B cell (primary cell): Measurements from ENCODE around the gene FKBP9. TPM values are rescaled to one million over a fixed set of nuclear protein-coding genes. Genes with fewer than 3 reads are reported as not detected.
A peak's percentile ranks its signal among the peaks of the same experiment; 100 is the strongest.

Experiments used
- ATAC-seq: fragments of 200-7000 bp; cut with Tn5 transposase; one replicate; pipeline ENCODE4 v1.10.0; 2021; ENCODE audit warnings: low read depth, mild to moderate bottlenecking, moderate number of reproducible peaks, moderate library complexity
- CTCF ChIA-PET: fragments of 350-600 bp; sonication (Branson Sonifier 250); formaldehyde crosslinking; loops from one replicate; lab custom pipeline; 2021; ENCODE audit warnings: antibody characterized with exemption, inconsistent platforms; lab: Charles Lee
- POLR2A ChIA-PET: fragments of 350-600 bp; sonication (Branson Sonifier 250); formaldehyde crosslinking; loops from one replicate; lab custom pipeline; 2021; ENCODE audit warnings: antibody characterized with exemption; lab: Charles Lee
- DNase-seq: peaks from one replicate; pipeline ENCODE4 v3.0.0; 2013
- H2AFZ ChIP-seq: 2 replicates; pipeline ENCODE4 v1.6.1; 2012; ENCODE audit warnings: mild to moderate bottlenecking, low read depth, low read length; ENCODE audit not compliant: insufficient read depth, poor library complexity, severe bottlenecking
- H3K27ac ChIP-seq, 2 donors: 1 replicate in 1 of 2; 2 replicates in 1 of 2; pipeline ENCODE4 v1.5.1; 2012 to 2013; ENCODE audit warnings: low read length in 2 of 2, mild to moderate bottlenecking in 2 of 2, moderate library complexity in 1 of 2
- H3K27me3 ChIP-seq, 4 experiments: fragments of 200-600 bp in 1 of 4; sonication (generic) in 1 of 4; replicated peaks in 1 of 4; 1 replicate in 2 of 4; 2 replicates in 2 of 4; pipeline versions ENCODE4 v1.6.1 to v1.7.0; 2013 to 2016; ENCODE audit warnings: low read length in 3 of 4, mild to moderate bottlenecking in 2 of 4, mixed read lengths in 1 of 4, moderate library complexity in 1 of 4; ENCODE audit not compliant: insufficient read depth in 4 of 4, control insufficient read depth in 3 of 4; ENCODE audit errors: control extremely low read depth in 1 of 4
- H3K36me3 ChIP-seq, 2 experiments: replicated peaks in 1 of 2; 1 replicate in 1 of 2; 2 replicates in 1 of 2; pipeline versions ENCODE4 v1.6.1 to v1.7.1; 2013; ENCODE audit warnings: low read length in 1 of 2; ENCODE audit not compliant: insufficient read depth in 2 of 2, control insufficient read depth in 1 of 2; ENCODE audit errors: control extremely low read depth in 1 of 2, extremely low read depth in 1 of 2
- H3K4me1 ChIP-seq, 2 donors: fragments of 200-600 bp in 1 of 2; sonication (generic) in 1 of 2; 1 replicate in 1 of 2; 2 replicates in 1 of 2; pipeline versions ENCODE4 v1.5.1 to v1.6.1; 2013 to 2017; ENCODE audit warnings: low read length in 2 of 2; ENCODE audit not compliant: control insufficient read depth in 2 of 2, insufficient read depth in 2 of 2
- H3K4me2 ChIP-seq: replicated peaks from 2 replicates; pipeline ENCODE3; 2012; ENCODE audit warnings: mild to moderate bottlenecking, low read depth, low read length; ENCODE audit not compliant: poor library complexity, severe bottlenecking
- H3K4me3 ChIP-seq, 5 experiments: fragments of 200-600 bp in 1 of 5; sonication (generic) in 1 of 5; 1 replicate in 3 of 5; 2 replicates in 2 of 5; pipeline versions ENCODE4 v1.5.1 to v1.7.0; 2011 to 2016; ENCODE audit warnings: low read length in 4 of 5, mild to moderate bottlenecking in 4 of 5, low read depth in 2 of 5, control low read depth in 1 of 5, moderate library complexity in 1 of 5; ENCODE audit not compliant: insufficient read depth in 1 of 5; ENCODE audit errors: control extremely low read depth in 1 of 5, extremely low read depth in 1 of 5
- H3K79me2 ChIP-seq: fragments of 200-600 bp; sonication (generic); one replicate; pipeline ENCODE4 v1.6.0; 2016; ENCODE audit warnings: low read length; ENCODE audit not compliant: control insufficient read depth, insufficient read depth
- H3K9ac ChIP-seq: fragments of 200-600 bp; sonication (generic); 2 replicates; pipeline ENCODE4 v1.6.1; 2017; ENCODE audit warnings: mild to moderate bottlenecking, low read length, moderate library complexity
- H3K9me3 ChIP-seq, 3 donors: one replicate each; pipeline versions ENCODE4 v1.6.1 to v1.7.1; 2013; ENCODE audit warnings: low read length in 2 of 3; ENCODE audit not compliant: control insufficient read depth in 2 of 3, insufficient read depth in 1 of 3; ENCODE audit errors: control extremely low read depth in 1 of 3
- H4K20me1 ChIP-seq: 2 replicates; pipeline ENCODE4 v1.6.0; 2012; ENCODE audit warnings: mild to moderate bottlenecking, low read length; ENCODE audit not compliant: insufficient read depth, control insufficient read depth, poor library complexity, severe bottlenecking
- H3K27ac Mint-ChIP-seq: one replicate; pipeline ENCODE4 v1.8.0; 2021; ENCODE audit warnings: mixed read lengths
- H3K27me3 Mint-ChIP-seq: one replicate; pipeline ENCODE4 v1.8.0; 2021; ENCODE audit warnings: mixed read lengths
- H3K4me1 Mint-ChIP-seq: one replicate; pipeline ENCODE4 v1.8.0; 2021; ENCODE audit warnings: mixed read lengths
- H3K4me3 Mint-ChIP-seq: one replicate; pipeline ENCODE4 v1.8.0; 2021; ENCODE audit warnings: mixed read lengths
- H3K9me3 Mint-ChIP-seq: one replicate; pipeline ENCODE4 v1.8.0; 2022; ENCODE audit warnings: mixed read lengths; ENCODE audit not compliant: insufficient read depth
- EZH2 ChIP-seq: IDR thresholded peaks from 2 replicates; pipeline ENCODE4 v1.6.1; 2012; ENCODE audit warnings: borderline replicate concordance, low read depth, mild to moderate bottlenecking, moderate library complexity, low read length; ENCODE audit not compliant: insufficient read depth, poor library complexity, severe bottlenecking
- WGBS: methylation state at CpG from one replicate; pipeline ENCODE4 v1.1.5; 2013; ENCODE audit warnings: missing lambda C conversion rate; ENCODE audit not compliant: insufficient coverage; 5-methylcytosine and 5-hydroxymethylcytosine counted together
- intact Hi-C: fragments of 100-400 bp; cut with micrococcal nuclease; formaldehyde crosslinking; loops from one replicate; pipeline ENCODE4 v1.10.0; 2022
- polyA plus RNA-seq: library from polyadenylated mRNA; depleted of rRNA; stranded (reverse); fragments of >200 nt; gene quantifications from 2 replicates; pipeline ENCODE4 v1.2.3, GENCODE V29; 2012
- total RNA-seq, 2 donors: library from RNA; stranded (reverse); fragments of 120-200 nt in 1 of 2; gene quantifications; 1 replicate in 1 of 2; 2 replicates in 1 of 2; pipeline versions ENCODE4 v1.2.3 to v1.2.4, GENCODE V29; 2013 to 2022
- TF ChIP-seq, protein P1 (sequence below): fragments of 200-600 bp; IDR thresholded peaks from one replicate; pipeline ENCODE4 v1.8.0; 2022; ENCODE audit warnings: antibody characterized with exemption, mild to moderate bottlenecking

The FKBP9 gene
- total and polyA plus RNA-seq, 2 donors (not counting 1 experiment from before 2014, with no cell fraction given), result 0.52 to 0.98 TPM

DNA sequence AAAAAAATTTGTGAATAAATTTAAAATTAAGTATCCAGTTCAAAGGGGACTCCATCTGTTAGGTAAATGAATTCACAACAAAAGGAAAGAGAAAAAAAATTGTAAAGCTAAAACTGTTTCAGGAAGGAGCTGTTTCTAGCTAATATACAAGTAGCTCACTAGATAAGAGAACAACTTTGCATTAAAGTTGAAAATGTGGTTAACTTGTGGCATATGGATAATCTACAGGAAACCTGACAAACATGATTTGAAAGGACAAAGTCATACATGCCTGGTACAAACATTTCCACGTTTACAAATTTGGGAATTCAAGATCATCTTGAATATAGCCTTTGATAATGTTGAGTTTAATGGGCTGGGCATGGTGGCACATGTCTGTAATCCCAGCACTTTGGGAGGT is 96.5 kb downstream of the FKBP9 start:
- ATAC-seq (no peak), DNase-seq (no peak)
- Mint-ChIP-seq H3K27me3 (no peaks in the 10 kb centered on the region), H3K27ac (peak overlapping the region; percentile 56), H3K9me3 (no peaks in the 10 kb centered on the region), H3K4me1 (peaks cover 61% of the 10 kb centered on the region), H3K4me3 (no peak overlapping the region)
- intact Hi-C loops, result loop anchor here (2.0 to 10.0 kb wide), 3 partner anchors 13 to 359 kb away; no protein-coding TSS in a partner anchor
- WGBS, result no CpG with 5 or more reads among the region's 1 CpG
- Histone ChIP-seq H3K79me2 (peaks cover 94% of the 10 kb centered on the region), H3K9me3 (no peaks in the 10 kb centered on the region), H3K9ac (no peak overlapping the region), H3K36me3 (peaks cover 0 to 7% of the 10 kb centered on the region in 2 experiments), H3K27me3 (no peaks in the 10 kb centered on the region), H3K4me3 (no peak overlapping the region), H3K27ac (peak overlapping the region in 1 of 2 donors; percentile 83), H2AFZ (no peak overlapping the region), H3K4me1 (peaks cover 32 to 40% of the 10 kb centered on the region in 2 donors), H3K4me2 (no peak overlapping the region), H4K20me1 (peaks cover 49% of the 10 kb centered on the region)
- ChIA-PET POLR2A (interaction anchor here (0.6 kb wide), 1 partner anchor 14 kb away, joined by 3 read pairs; no protein-coding TSS in a partner anchor), CTCF (interaction anchor here (0.6 to 4.4 kb wide), 8 partner anchors 9 to 207 kb away, joined by 3 to 19 read pairs (median 7); partner anchors contain the start of genes FKBP9, NT5C3A and RP9)
- TF ChIP-seq EZH2, result no peak
- TF ChIP-seq, protein P1, sequence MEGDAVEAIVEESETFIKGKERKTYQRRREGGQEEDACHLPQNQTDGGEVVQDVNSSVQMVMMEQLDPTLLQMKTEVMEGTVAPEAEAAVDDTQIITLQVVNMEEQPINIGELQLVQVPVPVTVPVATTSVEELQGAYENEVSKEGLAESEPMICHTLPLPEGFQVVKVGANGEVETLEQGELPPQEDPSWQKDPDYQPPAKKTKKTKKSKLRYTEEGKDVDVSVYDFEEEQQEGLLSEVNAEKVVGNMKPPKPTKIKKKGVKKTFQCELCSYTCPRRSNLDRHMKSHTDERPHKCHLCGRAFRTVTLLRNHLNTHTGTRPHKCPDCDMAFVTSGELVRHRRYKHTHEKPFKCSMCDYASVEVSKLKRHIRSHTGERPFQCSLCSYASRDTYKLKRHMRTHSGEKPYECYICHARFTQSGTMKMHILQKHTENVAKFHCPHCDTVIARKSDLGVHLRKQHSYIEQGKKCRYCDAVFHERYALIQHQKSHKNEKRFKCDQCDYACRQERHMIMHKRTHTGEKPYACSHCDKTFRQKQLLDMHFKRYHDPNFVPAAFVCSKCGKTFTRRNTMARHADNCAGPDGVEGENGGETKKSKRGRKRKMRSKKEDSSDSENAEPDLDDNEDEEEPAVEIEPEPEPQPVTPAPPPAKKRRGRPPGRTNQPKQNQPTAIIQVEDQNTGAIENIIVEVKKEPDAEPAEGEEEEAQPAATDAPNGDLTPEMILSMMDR, result no peak

DNA sequence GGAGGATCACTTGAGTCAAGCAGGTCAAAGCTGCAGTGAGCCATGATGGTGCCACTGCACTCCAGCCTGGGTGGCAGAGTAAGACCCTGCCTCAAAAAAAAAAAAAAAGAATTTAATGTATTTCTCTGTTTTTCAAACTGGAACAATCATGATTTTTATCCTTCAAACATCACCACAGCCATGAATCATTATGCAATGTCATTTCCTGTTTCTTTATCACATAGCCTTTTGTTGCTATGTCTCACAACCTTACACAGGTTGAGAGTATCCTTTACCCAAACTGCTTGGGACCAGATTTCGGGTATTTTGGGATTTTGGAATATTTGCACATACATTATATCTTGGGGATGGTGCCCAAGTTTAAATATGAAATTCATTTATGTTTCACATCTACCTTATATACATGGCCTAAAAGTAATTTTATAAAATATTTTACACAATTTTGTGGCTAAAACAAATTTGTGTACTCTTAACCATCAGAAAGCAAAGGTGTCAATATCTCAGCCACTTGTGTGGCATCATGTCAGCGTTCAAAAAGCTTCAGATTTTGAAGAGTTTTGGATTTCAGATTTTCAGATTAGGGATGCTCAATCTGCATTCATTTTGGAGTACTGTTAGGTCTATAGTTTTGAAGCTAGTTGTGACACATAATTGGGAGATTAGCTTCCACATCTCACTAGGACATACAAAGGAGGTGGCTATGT is 97.2 kb downstream of the FKBP9 start:
- Histone ChIP-seq H3K27me3 (no peaks in the 10 kb centered on the region), H3K4me2 (no peak overlapping the region), H3K27ac (peak overlapping the region in 1 of 2 donors; percentile 83), H3K9ac (no peak overlapping the region), H3K36me3 (peaks cover 0 to 7% of the 10 kb centered on the region in 2 experiments), H3K4me1 (peaks cover 32 to 43% of the 10 kb centered on the region in 2 donors), H3K9me3 (no peaks in the 10 kb centered on the region), H4K20me1 (peaks cover 55% of the 10 kb centered on the region), H3K4me3 (no peak overlapping the region), H3K79me2 (peaks cover 94% of the 10 kb centered on the region), H2AFZ (no peak overlapping the region)
- CTCF ChIA-PET, result interaction anchor here (0.7 to 4.4 kb wide), 7 partner anchors 9 to 253 kb away, joined by 3 to 19 read pairs (median 10); partner anchors contain the start of genes NT5C3A and RP9
- ATAC-seq (no peak), DNase-seq (no peak)
- intact Hi-C loops, result loop anchor here (2.0 to 10.0 kb wide), 3 partner anchors 14 to 360 kb away; no protein-coding TSS in a partner anchor
- TF ChIP-seq, protein P1, result no peak
- no peak for TF ChIP-seq EZH2
- no CpG with 5 or more reads among the region's 2 CpGs for WGBS
- Mint-ChIP-seq H3K27ac (peak overlapping the region; percentile 29), H3K4me1 (peaks cover 64% of the 10 kb centered on the region), H3K4me3 (no peak overlapping the region), H3K27me3 (no peaks in the 10 kb centered on the region), H3K9me3 (no peaks in the 10 kb centered on the region)
- POLR2A ChIA-PET, result interaction anchor here (0.8 kb wide), 1 partner anchor 15 kb away, joined by 8 read pairs; no protein-coding TSS in a partner anchor
